ENCODE measurements around the gene SMYD3. TPM values are rescaled to one million over a fixed set of nuclear protein-coding genes. Genes with fewer than 3 reads are reported as not detected.
"Not testable (repeated sequence)": the region's sequence is repeated elsewhere in the genome, so short reads cannot be mapped to it uniquely, and the experiment has no call there.

The SMYD3 gene
- polyA plus RNA-seq, 2 of the 4 experiments (the other 2 are of a cell fraction): 18.2 to 35.2 TPM

DNA sequence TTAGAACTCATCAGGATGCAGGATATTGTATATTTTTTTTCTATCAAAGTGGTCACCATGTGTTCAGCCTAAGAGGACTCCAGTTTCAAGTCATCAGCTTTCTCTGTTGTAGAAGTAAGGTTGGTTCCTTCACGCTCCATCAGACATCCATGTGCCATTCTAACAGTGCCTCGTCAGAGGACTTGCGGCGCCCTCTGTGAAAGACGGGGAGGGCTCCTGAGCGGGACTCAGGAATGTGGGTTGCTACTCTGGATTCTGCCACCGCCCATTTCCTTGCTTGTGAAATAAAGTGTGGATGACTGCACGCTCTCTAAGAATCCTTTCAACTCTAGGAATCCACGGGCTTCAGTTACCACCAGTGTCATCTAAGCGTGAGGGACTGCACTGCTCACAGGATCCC lies 758.8 kb downstream of the SMYD3 start:
- WGBS (ENCODE audit: missing lambda C conversion rate): 89% methylated on average over 10 of the region's 10 CpGs
- H3K9me3 ChIP-seq: no peaks in the 10 kb centered on the region
- H3K4me3 ChIP-seq: no peak overlapping the region
- no peaks in the 10 kb centered on the region for H3K4me1 ChIP-seq
- TF ChIP-seq, protein P1, sequence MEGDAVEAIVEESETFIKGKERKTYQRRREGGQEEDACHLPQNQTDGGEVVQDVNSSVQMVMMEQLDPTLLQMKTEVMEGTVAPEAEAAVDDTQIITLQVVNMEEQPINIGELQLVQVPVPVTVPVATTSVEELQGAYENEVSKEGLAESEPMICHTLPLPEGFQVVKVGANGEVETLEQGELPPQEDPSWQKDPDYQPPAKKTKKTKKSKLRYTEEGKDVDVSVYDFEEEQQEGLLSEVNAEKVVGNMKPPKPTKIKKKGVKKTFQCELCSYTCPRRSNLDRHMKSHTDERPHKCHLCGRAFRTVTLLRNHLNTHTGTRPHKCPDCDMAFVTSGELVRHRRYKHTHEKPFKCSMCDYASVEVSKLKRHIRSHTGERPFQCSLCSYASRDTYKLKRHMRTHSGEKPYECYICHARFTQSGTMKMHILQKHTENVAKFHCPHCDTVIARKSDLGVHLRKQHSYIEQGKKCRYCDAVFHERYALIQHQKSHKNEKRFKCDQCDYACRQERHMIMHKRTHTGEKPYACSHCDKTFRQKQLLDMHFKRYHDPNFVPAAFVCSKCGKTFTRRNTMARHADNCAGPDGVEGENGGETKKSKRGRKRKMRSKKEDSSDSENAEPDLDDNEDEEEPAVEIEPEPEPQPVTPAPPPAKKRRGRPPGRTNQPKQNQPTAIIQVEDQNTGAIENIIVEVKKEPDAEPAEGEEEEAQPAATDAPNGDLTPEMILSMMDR (IDR thresholded peaks at IDR 0.05): no peak
- TF ChIP-seq HOXA7 (CRISPR knock-in tag; IDR thresholded peaks at IDR 0.05) (no peak), HEYL (CRISPR knock-in tag; IDR thresholded peaks at IDR 0.05) (no peak), HDAC2 (IDR thresholded peaks at IDR 0.05) (no peak), JUNB (IDR thresholded peaks at IDR 0.05) (no peak), EP300 (IDR thresholded peaks at IDR 0.05) (no peak), JUN (IDR thresholded peaks at IDR 0.05) (no peak), EHF (CRISPR knock-in tag; IDR thresholded peaks at IDR 0.05) (no peak), POLR2AphosphoS2 (conservative IDR thresholded peaks at IDR 0.05; ENCODE audit: low read length) (no peak), ESRRA (IDR thresholded peaks at IDR 0.05; ENCODE audit: borderline replicate concordance, low read length) (no peak), TFCP2L1 (CRISPR knock-in tag; IDR thresholded peaks at IDR 0.05) (no peak), CEBPB (IDR thresholded peaks at IDR 0.05) (no peak), HOXB5 (CRISPR knock-in tag; IDR thresholded peaks at IDR 0.05) (no peak)
- TF ChIP-seq, protein P2, sequence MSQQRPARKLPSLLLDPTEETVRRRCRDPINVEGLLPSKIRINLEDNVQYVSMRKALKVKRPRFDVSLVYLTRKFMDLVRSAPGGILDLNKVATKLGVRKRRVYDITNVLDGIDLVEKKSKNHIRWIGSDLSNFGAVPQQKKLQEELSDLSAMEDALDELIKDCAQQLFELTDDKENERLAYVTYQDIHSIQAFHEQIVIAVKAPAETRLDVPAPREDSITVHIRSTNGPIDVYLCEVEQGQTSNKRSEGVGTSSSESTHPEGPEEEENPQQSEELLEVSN (IDR thresholded peaks at IDR 0.05; ENCODE audit: borderline replicate concordance, low read depth): no peak
- no peak overlapping the region for H3K4me2 ChIP-seq
- no peak for DNase-seq (ENCODE audit: low read depth in 1 of 2, low spot score in 1 of 2)
- H3K27ac ChIP-seq: no peak overlapping the region
- POLR2A ChIA-PET: no interaction called here
- no peak for ATAC-seq
- no peak for FAIRE-seq
- CTCF ChIA-PET: no interaction called here

DNA sequence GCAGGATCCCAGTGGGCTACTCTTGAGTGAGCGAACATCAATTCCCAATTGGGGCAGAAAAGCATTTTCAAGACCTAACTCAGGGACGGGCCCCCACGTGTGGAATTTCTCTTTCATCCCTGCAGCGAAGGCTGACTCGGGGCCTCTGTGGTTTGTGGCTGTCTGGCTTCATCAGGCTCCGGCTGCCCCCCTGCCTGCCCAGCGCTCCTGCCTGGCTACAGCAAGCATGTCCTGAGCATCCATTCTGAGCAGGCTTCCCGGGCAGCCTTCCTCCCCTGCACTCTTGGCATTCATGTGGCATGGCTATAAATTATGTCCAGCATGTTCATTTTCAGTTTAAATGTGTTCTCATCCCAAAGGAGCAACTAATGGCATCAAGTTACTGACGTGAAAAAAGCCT lies 764.2 kb downstream of the SMYD3 start:
- TF ChIP-seq, protein P3, sequence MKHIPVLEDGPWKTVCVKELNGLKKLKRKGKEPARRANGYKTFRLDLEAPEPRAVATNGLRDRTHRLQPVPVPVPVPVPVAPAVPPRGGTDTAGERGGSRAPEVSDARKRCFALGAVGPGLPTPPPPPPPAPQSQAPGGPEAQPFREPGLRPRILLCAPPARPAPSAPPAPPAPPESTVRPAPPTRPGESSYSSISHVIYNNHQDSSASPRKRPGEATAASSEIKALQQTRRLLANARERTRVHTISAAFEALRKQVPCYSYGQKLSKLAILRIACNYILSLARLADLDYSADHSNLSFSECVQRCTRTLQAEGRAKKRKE (CRISPR knock-in tag; IDR thresholded peaks at IDR 0.05; ENCODE audit: low read depth): no peak
- TF ChIP-seq, protein P4, sequence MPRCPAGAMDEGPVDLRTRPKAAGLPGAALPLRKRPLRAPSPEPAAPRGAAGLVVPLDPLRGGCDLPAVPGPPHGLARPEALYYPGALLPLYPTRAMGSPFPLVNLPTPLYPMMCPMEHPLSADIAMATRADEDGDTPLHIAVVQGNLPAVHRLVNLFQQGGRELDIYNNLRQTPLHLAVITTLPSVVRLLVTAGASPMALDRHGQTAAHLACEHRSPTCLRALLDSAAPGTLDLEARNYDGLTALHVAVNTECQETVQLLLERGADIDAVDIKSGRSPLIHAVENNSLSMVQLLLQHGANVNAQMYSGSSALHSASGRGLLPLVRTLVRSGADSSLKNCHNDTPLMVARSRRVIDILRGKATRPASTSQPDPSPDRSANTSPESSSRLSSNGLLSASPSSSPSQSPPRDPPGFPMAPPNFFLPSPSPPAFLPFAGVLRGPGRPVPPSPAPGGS (IDR thresholded peaks at IDR 0.05): no peak
- TF ChIP-seq EHMT2 (IDR thresholded peaks at IDR 0.05; ENCODE audit: low read depth) (no peak), POLR2AphosphoS2 (conservative IDR thresholded peaks at IDR 0.05; ENCODE audit: low read length) (no peak), TFCP2L1 (CRISPR knock-in tag; IDR thresholded peaks at IDR 0.05) (no peak), CHD2 (IDR thresholded peaks at IDR 0.05; ENCODE audit: low read length, partially characterized antibody) (no peak), NR3C1 (IDR thresholded peaks at IDR 0.05) (no peak), ZFP36 (IDR thresholded peaks at IDR 0.05; ENCODE audit: borderline replicate concordance, partially characterized antibody) (no peak), HOXB5 (CRISPR knock-in tag; IDR thresholded peaks at IDR 0.05) (no peak), RAD21 (conservative IDR thresholded peaks at IDR 0.05 in 1 of 2, IDR thresholded peaks at IDR 0.05 in 1 of 2) (no peak), CEBPB (IDR thresholded peaks at IDR 0.05) (no peak), TP53 (CRISPR knock-in tag; IDR thresholded peaks at IDR 0.05) (no peak), EP300 (IDR thresholded peaks at IDR 0.05) (no peak), JUN (IDR thresholded peaks at IDR 0.05) (no peak), GATA3 (IDR thresholded peaks at IDR 0.05; ENCODE audit: borderline replicate concordance) (no peak), ESRRA (IDR thresholded peaks at IDR 0.05; ENCODE audit: borderline replicate concordance, low read length) (no peak), PHF8 (IDR thresholded peaks at IDR 0.05; ENCODE audit: borderline replicate concordance, low read depth) (no peak)
- TF ChIP-seq, protein P2 (IDR thresholded peaks at IDR 0.05; ENCODE audit: borderline replicate concordance, low read depth): no peak
- TF ChIP-seq, protein P5, sequence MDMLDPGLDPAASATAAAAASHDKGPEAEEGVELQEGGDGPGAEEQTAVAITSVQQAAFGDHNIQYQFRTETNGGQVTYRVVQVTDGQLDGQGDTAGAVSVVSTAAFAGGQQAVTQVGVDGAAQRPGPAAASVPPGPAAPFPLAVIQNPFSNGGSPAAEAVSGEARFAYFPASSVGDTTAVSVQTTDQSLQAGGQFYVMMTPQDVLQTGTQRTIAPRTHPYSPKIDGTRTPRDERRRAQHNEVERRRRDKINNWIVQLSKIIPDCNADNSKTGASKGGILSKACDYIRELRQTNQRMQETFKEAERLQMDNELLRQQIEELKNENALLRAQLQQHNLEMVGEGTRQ (IDR thresholded peaks at IDR 0.05): no peak
- TF ChIP-seq, protein P6, sequence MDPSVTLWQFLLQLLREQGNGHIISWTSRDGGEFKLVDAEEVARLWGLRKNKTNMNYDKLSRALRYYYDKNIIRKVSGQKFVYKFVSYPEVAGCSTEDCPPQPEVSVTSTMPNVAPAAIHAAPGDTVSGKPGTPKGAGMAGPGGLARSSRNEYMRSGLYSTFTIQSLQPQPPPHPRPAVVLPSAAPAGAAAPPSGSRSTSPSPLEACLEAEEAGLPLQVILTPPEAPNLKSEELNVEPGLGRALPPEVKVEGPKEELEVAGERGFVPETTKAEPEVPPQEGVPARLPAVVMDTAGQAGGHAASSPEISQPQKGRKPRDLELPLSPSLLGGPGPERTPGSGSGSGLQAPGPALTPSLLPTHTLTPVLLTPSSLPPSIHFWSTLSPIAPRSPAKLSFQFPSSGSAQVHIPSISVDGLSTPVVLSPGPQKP (IDR thresholded peaks at IDR 0.05; ENCODE audit: low read depth, low read length): no peak
- ATAC-seq (no peak), FAIRE-seq (no peak), DNase-seq (ENCODE audit: low read depth in 1 of 2, low spot score in 1 of 2) (no peak)
- CTCF ChIA-PET: no interaction called here
- no peaks in the 10 kb centered on the region for H3K9me3 ChIP-seq
- no peaks in the 10 kb centered on the region for H3K4me1 ChIP-seq
- H3K4me3 ChIP-seq: no peak overlapping the region
- 75% methylated on average over 6 of the region's 9 CpGs for WGBS (ENCODE audit: missing lambda C conversion rate)
- H3K4me2 ChIP-seq: no peak overlapping the region
- H3K27ac ChIP-seq: no peak overlapping the region
- POLR2A ChIA-PET: no interaction called here

DNA sequence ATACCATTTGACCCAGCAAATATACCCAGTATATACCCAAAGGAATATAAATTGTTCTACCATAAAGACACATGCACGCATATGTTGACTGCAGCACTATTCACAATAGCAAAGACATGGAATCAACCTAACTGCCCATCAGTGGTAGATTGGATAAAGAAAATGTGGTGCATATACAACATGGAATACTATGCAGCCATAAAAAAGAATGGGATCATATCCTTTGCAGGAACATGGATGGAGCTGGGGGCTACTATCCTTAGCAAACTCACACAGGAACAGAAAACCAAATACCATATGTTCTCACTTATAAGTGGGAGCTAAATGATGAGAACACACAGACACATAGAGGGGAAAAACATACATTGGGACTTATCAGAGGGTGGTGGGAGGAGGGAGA lies 766.7 kb downstream of the SMYD3 start:
- POLR2A ChIA-PET; H3K4me3 ChIP-seq; H3K4me1 ChIP-seq; CTCF ChIA-PET; FAIRE-seq; H3K9me3 ChIP-seq; H3K27ac ChIP-seq; H3K4me2 ChIP-seq; DNase-seq (ENCODE audit: low read depth in 1 of 2, low spot score in 1 of 2); ATAC-seq: not testable (repeated sequence)
- 95% methylated on average over 1 of the region's 1 CpG for WGBS (ENCODE audit: missing lambda C conversion rate)
